OCI-LY1 (cell line): ENCODE results near the gene SPI1.

ENCODE experiments used
- H2AFZ ChIP-seq: fragments of 200-600 bp; sonication (generic), shearing (Covaris generic); 2 replicates; pipeline ENCODE4 v1.6.0; 2014; ENCODE audit warnings: antibody characterized with exemption, mild to moderate bottlenecking, low read length
- H3F3A ChIP-seq: fragments of 200-600 bp; sonication (generic), shearing (Covaris generic); 2 replicates; pipeline ENCODE4 v1.6.0; 2014; ENCODE audit warnings: mild to moderate bottlenecking, antibody characterized with exemption, low read length, moderate library complexity; ENCODE audit not compliant: insufficient read depth
- H3K27ac ChIP-seq: fragments of 200-600 bp; sonication (generic); 2 replicates; pipeline ENCODE4 v1.5.1; 2014; ENCODE audit warnings: low read length, mixed run types, mild to moderate bottlenecking, low read depth; ENCODE audit not compliant: poor library complexity, severe bottlenecking
- H3K27me3 ChIP-seq: fragments of 200-600 bp; sonication (generic); 2 replicates; pipeline ENCODE4 v1.6.0; 2014; ENCODE audit warnings: antibody characterized with exemption, mild to moderate bottlenecking, low read length, moderate library complexity; ENCODE audit not compliant: insufficient read depth
- H3K36me3 ChIP-seq: fragments of 200-600 bp; sonication (generic); 2 replicates; pipeline ENCODE4 v1.6.1; 2014; ENCODE audit warnings: mild to moderate bottlenecking, antibody characterized with exemption, low read length, moderate library complexity, mixed read lengths; ENCODE audit not compliant: insufficient read depth
- H3K4me1 ChIP-seq: fragments of 200-600 bp; sonication (generic); 2 replicates; pipeline ENCODE4 v1.5.1; 2014; ENCODE audit warnings: mild to moderate bottlenecking, low read length, moderate library complexity; ENCODE audit not compliant: insufficient read depth, severe bottlenecking
- H3K4me2 ChIP-seq: fragments of 200-600 bp; sonication (generic), shearing (Covaris generic); 2 replicates; pipeline ENCODE4 v1.6.1; 2014; ENCODE audit warnings: low read length
- H3K4me3 ChIP-seq: fragments of 200-600 bp; sonication (generic); 2 replicates; pipeline ENCODE4 v1.5.1; 2014; ENCODE audit warnings: low read length, low read depth, mild to moderate bottlenecking, mixed read lengths; ENCODE audit not compliant: poor library complexity, severe bottlenecking
- H3K79me2 ChIP-seq: fragments of 200-600 bp; shearing (Covaris generic); 2 replicates; pipeline ENCODE4 v1.6.1; 2016; ENCODE audit warnings: mixed run types, low read length, mixed read lengths; ENCODE audit not compliant: insufficient read depth
- H3K9ac ChIP-seq: fragments of 200-600 bp; sonication (generic), shearing (Covaris generic); 2 replicates; pipeline ENCODE4 v1.6.1; 2014; ENCODE audit warnings: mild to moderate bottlenecking, low read length, mixed read lengths
- H3K9me2 ChIP-seq: fragments of 200-600 bp; sonication (generic), shearing (Covaris generic); 2 replicates; pipeline ENCODE4 v1.6.1; 2014; ENCODE audit warnings: low read depth, mild to moderate bottlenecking, low read length, mixed read lengths
- H3K9me3 ChIP-seq: fragments of 200-600 bp; shearing (Covaris generic); 2 replicates; pipeline ENCODE4 v1.6.1; 2014; ENCODE audit warnings: low read length, mixed read lengths
- H4K20me1 ChIP-seq: fragments of 200-600 bp; sonication (generic), shearing (Covaris generic); 2 replicates; pipeline ENCODE4 v1.6.0; 2016; ENCODE audit warnings: mild to moderate bottlenecking, low read length; ENCODE audit not compliant: insufficient read depth
- EZH2 ChIP-seq: fragments of 200-600 bp; sonication (generic), shearing (Covaris generic); IDR thresholded peaks from 2 replicates; pipeline ENCODE4 v1.8.0; 2017; ENCODE audit warnings: borderline replicate concordance, mixed run types, mild to moderate bottlenecking, antibody characterized with exemption, low read length, moderate library complexity, mixed read lengths
- TF ChIP-seq, protein P1 (sequence below): fragments of 200-600 bp; sonication (generic), shearing (Covaris generic); IDR thresholded peaks from 2 replicates; pipeline ENCODE4 v1.5.1; 2017; ENCODE audit warnings: mild to moderate bottlenecking, antibody characterized with exemption, low read length, moderate library complexity, mixed read lengths

The SPI1 gene

DNA sequence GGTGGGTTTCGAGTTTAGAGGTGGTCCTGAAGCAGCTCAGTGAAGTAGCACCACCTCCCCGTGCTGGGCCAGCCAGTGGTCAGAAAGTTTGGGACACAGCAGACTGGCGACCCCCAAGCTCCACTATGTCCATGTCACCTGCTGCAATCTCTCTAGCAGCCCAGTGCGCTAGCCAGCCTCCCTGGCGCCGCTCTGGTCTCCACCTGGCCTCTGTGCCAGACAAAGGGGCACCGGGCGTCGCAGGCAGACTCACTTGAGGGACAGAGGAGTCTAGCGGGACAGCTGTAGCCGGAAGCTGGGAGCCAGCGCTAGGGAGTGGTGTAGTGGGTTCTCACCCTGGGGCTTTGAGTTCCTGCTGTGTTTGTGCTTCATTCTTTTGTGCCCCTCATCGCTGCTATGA lies 51.3 kb downstream of the SPI1 start:
- no peaks in the 10 kb centered on the region for H3K9me2 ChIP-seq
- no peaks in the 10 kb centered on the region for H3F3A ChIP-seq
- H3K9ac ChIP-seq: no peak overlapping the region
- peaks cover 27% of the 10 kb centered on the region; the same call in 1 of the 2 replicates for H3K36me3 ChIP-seq
- TF ChIP-seq, protein P1, sequence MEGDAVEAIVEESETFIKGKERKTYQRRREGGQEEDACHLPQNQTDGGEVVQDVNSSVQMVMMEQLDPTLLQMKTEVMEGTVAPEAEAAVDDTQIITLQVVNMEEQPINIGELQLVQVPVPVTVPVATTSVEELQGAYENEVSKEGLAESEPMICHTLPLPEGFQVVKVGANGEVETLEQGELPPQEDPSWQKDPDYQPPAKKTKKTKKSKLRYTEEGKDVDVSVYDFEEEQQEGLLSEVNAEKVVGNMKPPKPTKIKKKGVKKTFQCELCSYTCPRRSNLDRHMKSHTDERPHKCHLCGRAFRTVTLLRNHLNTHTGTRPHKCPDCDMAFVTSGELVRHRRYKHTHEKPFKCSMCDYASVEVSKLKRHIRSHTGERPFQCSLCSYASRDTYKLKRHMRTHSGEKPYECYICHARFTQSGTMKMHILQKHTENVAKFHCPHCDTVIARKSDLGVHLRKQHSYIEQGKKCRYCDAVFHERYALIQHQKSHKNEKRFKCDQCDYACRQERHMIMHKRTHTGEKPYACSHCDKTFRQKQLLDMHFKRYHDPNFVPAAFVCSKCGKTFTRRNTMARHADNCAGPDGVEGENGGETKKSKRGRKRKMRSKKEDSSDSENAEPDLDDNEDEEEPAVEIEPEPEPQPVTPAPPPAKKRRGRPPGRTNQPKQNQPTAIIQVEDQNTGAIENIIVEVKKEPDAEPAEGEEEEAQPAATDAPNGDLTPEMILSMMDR: no peak
- no peak for TF ChIP-seq EZH2
- no peak overlapping the region for H2AFZ ChIP-seq
- no peaks in the 10 kb centered on the region for H3K9me3 ChIP-seq
- H3K79me2 ChIP-seq: no peaks in the 10 kb centered on the region
- peaks cover 10% of the 10 kb centered on the region for H3K4me1 ChIP-seq
- H4K20me1 ChIP-seq: no peaks in the 10 kb centered on the region
- H3K4me3 ChIP-seq: no peak overlapping the region
- no peaks in the 10 kb centered on the region for H3K27me3 ChIP-seq
- H3K27ac ChIP-seq: no peak overlapping the region
- no peak overlapping the region for H3K4me2 ChIP-seq

GRCh38 chr11:47326198-47326597 lies 52.1 kb downstream of the SPI1 start:
- no peak overlapping the region for H3K4me3 ChIP-seq
- H3K9me2 ChIP-seq: no peaks in the 10 kb centered on the region
- H3K9ac ChIP-seq: no peak overlapping the region
- H3K36me3 ChIP-seq: peaks cover 28% of the 10 kb centered on the region; the same call in 1 of the 2 replicates
- H3K9me3 ChIP-seq: no peaks in the 10 kb centered on the region
- H3K4me2 ChIP-seq: no peak overlapping the region
- H4K20me1 ChIP-seq: no peaks in the 10 kb centered on the region
- H2AFZ ChIP-seq: no peak overlapping the region
- H3K27me3 ChIP-seq: no peaks in the 10 kb centered on the region
- TF ChIP-seq, protein P1: no peak
- TF ChIP-seq EZH2: no peak
- no peaks in the 10 kb centered on the region for H3F3A ChIP-seq
- no peak overlapping the region for H3K27ac ChIP-seq
- no peaks in the 10 kb centered on the region for H3K79me2 ChIP-seq
- peaks cover 10% of the 10 kb centered on the region for H3K4me1 ChIP-seq

DNA sequence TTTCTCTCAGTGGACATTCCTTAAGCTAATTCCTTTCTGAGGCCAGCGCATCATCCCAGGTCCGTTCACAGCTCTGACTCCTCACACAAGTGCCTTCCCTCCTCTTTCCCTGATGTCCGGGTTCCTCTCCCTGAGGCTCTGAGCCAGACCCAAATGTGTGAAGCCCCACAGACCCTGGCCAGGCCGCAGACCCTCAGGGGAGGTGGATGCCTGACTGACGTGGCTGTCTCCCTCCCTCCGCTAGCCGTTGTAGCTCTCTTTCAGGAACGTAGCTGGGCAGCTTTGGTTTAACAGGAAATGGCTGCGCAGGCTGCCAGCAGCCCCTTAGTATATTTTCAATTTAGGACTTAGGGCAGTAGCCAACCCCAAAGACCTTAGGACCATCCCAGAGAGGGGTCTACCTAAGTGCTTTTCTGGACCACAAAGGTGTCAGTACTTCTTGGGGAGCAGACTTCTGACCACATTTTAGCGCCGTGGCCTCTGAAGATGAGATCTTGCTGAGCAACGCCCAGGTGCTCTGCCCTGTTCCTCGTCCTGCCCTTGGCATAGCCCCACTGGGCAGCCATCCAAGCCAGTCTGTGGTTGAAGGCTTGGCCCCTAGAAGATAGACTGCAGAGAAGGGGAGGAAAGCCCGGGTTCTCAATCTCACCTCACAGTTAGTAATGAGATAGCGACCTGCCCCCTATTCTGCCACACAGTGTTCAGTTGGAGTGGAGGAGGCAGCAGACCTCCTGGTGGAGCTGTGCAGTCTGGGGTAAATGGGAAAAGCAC lies 52.9 kb downstream of the SPI1 start:
- no peaks in the 10 kb centered on the region for H3K9me2 ChIP-seq
- H3K4me2 ChIP-seq: no peak overlapping the region
- no peak overlapping the region for H2AFZ ChIP-seq
- no peak overlapping the region for H3K9ac ChIP-seq
- H3F3A ChIP-seq: no peaks in the 10 kb centered on the region
- H3K79me2 ChIP-seq: no peaks in the 10 kb centered on the region
- no peak overlapping the region for H3K4me3 ChIP-seq
- H3K27ac ChIP-seq: no peak overlapping the region
- H3K4me1 ChIP-seq: peaks cover 10% of the 10 kb centered on the region
- H3K9me3 ChIP-seq: no peaks in the 10 kb centered on the region
- peaks cover 31% of the 10 kb centered on the region; the same call in 1 of the 2 replicates for H3K36me3 ChIP-seq
- H4K20me1 ChIP-seq: no peaks in the 10 kb centered on the region
- TF ChIP-seq, protein P1: no peak
- no peak for TF ChIP-seq EZH2
- no peaks in the 10 kb centered on the region for H3K27me3 ChIP-seq
